ENCODE measurements around the gene BMERB1. TPM values are rescaled to one million over a fixed set of nuclear protein-coding genes. Genes with fewer than 3 reads are reported as not detected.
A peak's percentile ranks its signal among the peaks of the same experiment; 100 is the strongest.

Gene BMERB1
- total and polyA plus RNA-seq, 7 donors: 26.6 to 133 (median 41.3) TPM

DNA sequence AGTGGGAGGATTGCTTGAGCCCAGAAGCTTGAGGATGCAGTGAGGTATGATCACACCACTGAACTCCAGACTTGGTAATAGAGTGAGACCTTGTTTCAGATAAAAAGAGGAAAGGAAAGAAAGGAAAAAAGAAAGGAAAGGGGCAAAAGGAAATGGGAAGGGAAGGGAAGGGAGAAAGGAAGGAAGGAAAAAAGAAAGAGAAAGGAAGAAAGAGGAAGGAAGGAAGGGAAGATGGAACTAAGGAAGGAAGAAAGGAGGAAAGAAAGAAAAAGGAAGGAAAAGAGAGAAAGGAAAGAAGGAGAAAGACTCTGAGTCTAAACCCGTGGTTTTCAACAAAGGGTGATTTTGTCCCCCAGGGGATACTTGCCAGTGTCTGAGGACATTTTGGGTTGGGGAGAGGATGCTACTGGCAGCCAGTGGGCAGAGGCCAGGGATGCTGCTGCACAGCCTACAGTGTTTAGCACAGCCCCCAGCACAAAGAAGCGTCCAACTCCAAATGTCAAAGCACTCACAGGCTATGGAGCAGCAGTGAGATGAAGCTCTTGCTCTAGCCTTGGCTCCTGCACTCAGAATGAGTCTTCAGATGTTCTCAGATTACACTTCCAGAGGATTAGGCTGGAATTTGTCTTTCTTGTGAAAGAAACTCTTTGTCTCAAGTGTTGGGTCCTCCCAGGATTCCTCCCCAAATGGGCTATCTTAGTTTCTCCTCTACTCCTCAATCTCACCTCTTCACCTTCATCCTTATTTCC lies 64.2 kb downstream of the BMERB1 start:
- Histone ChIP-seq H3K27ac (no peak overlapping the region), H3K4me1 (peaks cover 11% of the 10 kb centered on the region), H3K36me3 (ENCODE audit: insufficient read depth in 1 of 2, low read depth in 1 of 2) (no peaks in the 10 kb centered on the region), H3K27me3 (ENCODE audit: insufficient read depth in 3 of 3, low read length in 2 of 3) (no peaks in the 10 kb centered on the region), H3K4me3 (no peak overlapping the region), H3K9me3 (no peaks in the 10 kb centered on the region)
- TF ChIP-seq, protein P1, sequence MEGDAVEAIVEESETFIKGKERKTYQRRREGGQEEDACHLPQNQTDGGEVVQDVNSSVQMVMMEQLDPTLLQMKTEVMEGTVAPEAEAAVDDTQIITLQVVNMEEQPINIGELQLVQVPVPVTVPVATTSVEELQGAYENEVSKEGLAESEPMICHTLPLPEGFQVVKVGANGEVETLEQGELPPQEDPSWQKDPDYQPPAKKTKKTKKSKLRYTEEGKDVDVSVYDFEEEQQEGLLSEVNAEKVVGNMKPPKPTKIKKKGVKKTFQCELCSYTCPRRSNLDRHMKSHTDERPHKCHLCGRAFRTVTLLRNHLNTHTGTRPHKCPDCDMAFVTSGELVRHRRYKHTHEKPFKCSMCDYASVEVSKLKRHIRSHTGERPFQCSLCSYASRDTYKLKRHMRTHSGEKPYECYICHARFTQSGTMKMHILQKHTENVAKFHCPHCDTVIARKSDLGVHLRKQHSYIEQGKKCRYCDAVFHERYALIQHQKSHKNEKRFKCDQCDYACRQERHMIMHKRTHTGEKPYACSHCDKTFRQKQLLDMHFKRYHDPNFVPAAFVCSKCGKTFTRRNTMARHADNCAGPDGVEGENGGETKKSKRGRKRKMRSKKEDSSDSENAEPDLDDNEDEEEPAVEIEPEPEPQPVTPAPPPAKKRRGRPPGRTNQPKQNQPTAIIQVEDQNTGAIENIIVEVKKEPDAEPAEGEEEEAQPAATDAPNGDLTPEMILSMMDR (IDR thresholded peaks at IDR 0.05): no peak
- no peak for DNase-seq
- intact Hi-C loops (cut with DNase I): no loop called here
- peak in 3 of 4 donors; percentile 27 to 52 (median 36) for ATAC-seq
- WGBS, 3 donors: 44 to 72% (median 52%) methylated on average over 2 of the region's 2 CpGs

DNA sequence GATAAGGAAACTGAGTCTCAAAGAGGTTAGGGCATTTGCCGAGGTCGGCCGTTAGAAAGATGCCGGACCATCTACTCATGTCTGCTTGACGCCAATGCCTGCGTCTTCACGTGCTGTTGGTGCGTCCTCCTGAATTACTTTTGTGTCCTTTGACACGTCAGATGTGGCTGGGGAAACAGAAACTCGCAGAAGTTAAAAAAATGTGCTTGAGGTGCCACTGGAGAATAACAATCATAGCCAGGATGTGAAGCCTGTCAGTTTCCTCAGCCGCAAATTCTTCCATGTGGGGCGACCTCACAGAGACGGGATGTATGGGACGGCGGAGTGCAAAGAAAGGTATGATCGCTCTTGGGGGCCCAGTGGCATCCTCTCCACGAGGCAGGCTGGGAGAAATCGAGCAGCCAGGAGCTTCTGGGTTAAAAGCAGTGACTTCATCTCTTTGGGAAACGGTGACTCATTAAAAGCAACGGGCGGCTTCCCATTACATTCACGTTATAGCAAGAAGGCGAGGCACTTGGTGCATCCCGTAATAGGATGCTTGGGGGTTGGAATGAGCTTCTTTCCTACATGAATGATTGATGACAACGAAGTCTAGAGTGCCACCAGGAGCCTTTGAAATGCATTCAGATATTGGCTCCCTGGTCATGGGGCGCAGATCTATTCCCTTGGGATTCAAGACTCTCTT lies 67.8 kb downstream of the BMERB1 start:
- no peaks in the 10 kb centered on the region for H3K9me3 ChIP-seq
- peaks cover 17% of the 10 kb centered on the region for H3K4me1 ChIP-seq
- H3K4me3 ChIP-seq: no peak overlapping the region
- ATAC-seq (peak; percentile 69 to 82 (median 74)), DNase-seq (peak in 1 of 2 donors; percentile 30)
- H3K36me3 ChIP-seq (ENCODE audit: insufficient read depth in 1 of 2, low read depth in 1 of 2): no peaks in the 10 kb centered on the region
- TF ChIP-seq, protein P1 (IDR thresholded peaks at IDR 0.05): no peak
- no peak overlapping the region for H3K27ac ChIP-seq
- no peaks in the 10 kb centered on the region for H3K27me3 ChIP-seq (ENCODE audit: insufficient read depth in 3 of 3, low read length in 2 of 3)
- intact Hi-C loops (cut with DNase I): no loop called here
- 65 to 68% (median 67%) methylated on average over 26 of the region's 26 CpGs for WGBS, 3 donors

DNA sequence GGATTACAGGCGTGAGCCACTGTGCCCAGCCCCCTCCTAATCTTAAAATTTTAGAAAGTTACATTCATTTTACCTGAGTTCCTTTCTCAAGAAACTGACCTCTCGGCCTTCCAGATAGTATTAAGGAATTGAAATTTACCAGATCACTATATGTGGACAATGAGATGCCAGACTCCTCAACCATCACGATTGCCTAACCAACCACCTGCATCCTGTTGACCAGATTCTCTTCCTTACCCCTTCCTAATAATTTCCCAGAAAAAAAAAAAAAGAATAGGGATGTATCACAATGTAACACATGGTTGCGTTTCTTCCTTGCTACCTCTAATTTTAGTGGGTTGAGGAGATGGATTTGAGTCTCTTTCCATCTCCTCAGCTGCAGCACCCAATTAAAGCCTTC lies 72.1 kb downstream of the BMERB1 start:
- TF ChIP-seq, protein P1 (IDR thresholded peaks at IDR 0.05): no peak
- no peaks in the 10 kb centered on the region for H3K36me3 ChIP-seq (ENCODE audit: insufficient read depth in 1 of 2, low read depth in 1 of 2)
- ATAC-seq (no peak), DNase-seq (no peak)
- H3K9me3 ChIP-seq: no peaks in the 10 kb centered on the region
- no peak overlapping the region for H3K4me3 ChIP-seq
- no peaks in the 10 kb centered on the region for H3K27me3 ChIP-seq (ENCODE audit: insufficient read depth in 3 of 3, low read length in 2 of 3)
- intact Hi-C loops (cut with DNase I): no loop called here
- 76 to 82% (median 82%) methylated on average over 4 of the region's 4 CpGs for WGBS, 3 donors
- peaks cover 15% of the 10 kb centered on the region for H3K4me1 ChIP-seq
- H3K27ac ChIP-seq: no peak overlapping the region

DNA sequence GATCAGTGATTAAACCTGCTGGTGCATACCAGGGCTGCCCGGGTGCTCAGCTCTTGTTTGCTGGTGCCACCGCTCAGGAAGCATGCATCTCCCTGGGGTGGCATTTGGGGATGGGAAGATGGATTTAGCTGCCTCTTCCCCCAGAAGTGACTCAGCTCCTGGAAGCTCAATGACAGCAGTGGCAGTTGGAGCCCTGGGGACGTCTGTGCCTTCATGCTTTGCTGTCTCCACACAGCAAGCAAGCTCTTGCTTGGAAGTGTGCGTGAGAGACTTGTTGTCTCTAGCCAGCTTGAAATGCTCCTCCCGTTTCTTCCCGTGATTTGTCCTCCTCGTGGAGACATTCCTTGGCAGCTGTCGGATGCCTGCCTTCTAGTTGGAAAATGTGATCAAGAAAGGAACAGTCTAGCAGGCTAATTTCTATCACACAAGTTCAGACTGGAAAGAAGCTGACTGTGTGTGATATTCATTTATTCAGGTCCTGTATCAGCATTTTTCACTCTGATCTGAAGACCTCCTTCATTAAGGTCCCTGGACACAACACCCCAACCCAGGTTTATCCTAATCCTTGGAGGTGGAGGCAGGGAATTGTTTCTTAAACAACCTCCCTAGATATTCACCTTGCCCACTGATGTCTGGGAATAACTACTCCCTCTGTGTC lies 73.0 kb downstream of the BMERB1 start:
- TF ChIP-seq, protein P1 (IDR thresholded peaks at IDR 0.05): no peak
- 10 to 16% (median 14%) methylated on average over 8 of the region's 8 CpGs for WGBS, 3 donors
- Histone ChIP-seq H3K9me3 (no peaks in the 10 kb centered on the region), H3K27me3 (ENCODE audit: insufficient read depth in 3 of 3, low read length in 2 of 3) (no peaks in the 10 kb centered on the region), H3K4me1 (peaks cover 11% of the 10 kb centered on the region), H3K36me3 (ENCODE audit: insufficient read depth in 1 of 2, low read depth in 1 of 2) (no peaks in the 10 kb centered on the region), H3K27ac (peak overlapping the region; percentile 38), H3K4me3 (no peak overlapping the region)
- peak; percentile 51 to 71 (median 68) for ATAC-seq
- DNase-seq: peak in 1 of 2 donors; percentile 40
- intact Hi-C loops (cut with DNase I): no loop called here
